ENCODE results near the gene ZNF565.
"Not testable (repeated sequence)": the region's sequence is repeated elsewhere in the genome, so short reads cannot be mapped to it uniquely, and the experiment has no call there.

Gene ZNF565

DNA sequence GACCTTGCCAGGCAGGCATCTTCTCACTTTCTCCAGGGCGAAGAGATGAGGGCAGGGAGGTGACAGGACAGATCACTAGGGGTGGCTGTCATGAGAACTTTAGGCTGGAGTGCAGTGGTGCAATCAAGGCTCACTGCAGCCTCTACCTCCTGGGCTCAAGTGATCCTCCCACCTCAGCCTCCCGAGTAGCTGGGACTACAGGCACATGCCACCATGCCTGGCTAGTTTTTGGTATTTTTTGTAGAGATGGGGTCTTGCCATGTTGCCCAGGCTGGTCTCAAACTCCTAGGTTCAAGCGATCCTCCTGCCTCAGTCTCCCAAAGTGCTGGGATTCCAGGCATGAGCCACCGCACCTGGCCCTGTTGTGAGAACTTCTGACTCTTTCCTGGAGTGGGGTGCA, 79.6 kb downstream of the ZNF565 start:
- not testable (repeated sequence) for DNase-seq (ENCODE audit: low read depth, low spot score); H3K4me3 ChIP-seq (ENCODE audit: low read length); H3K4me1 ChIP-seq (ENCODE audit: control insufficient read depth, insufficient read depth, low read length); H3K9me3 ChIP-seq (ENCODE audit: control insufficient read depth, insufficient read depth, low read length); H3K27ac ChIP-seq (ENCODE audit: low read length); H3K27me3 ChIP-seq (ENCODE audit: control insufficient read depth, insufficient read depth, low read length); H3K36me3 ChIP-seq (ENCODE audit: control insufficient read depth, insufficient read depth, low read length)
- no CpG with 5 or more reads among the region's 4 CpGs for WGBS (ENCODE audit: insufficient coverage, insufficient read length)

All from iPS DF 6.9 (cell line).